GM21515 (cell line): ENCODE measurements around the gene GRIK5.
"Not testable (repeated sequence)": the region's sequence is repeated elsewhere in the genome, so short reads cannot be mapped to it uniquely, and the experiment has no call there.

Experiments used
- ATAC-seq: cut with Tn5 transposase; IDR thresholded peaks from one replicate; pipeline ENCODE4 v1.9.1; 2021; ENCODE audit not compliant: unreplicated experiment

The GRIK5 gene

GRCh38 chr19:42018503-42019193 is 51.4 kb downstream of the GRIK5 start:
- no peak for ATAC-seq

- ATAC-seq = no peak
Measured at GRCh38 chr19:42017040-42017439, 53.0 kb downstream of the GRIK5 start.

- ATAC-seq = not testable (repeated sequence)
Measured at GRCh38 chr19:42012747-42013146, 57.3 kb downstream of the GRIK5 start.

GRCh38 chr19:42010245-42011126 is 59.5 kb downstream of the GRIK5 start:
- no peak for ATAC-seq

GRCh38 chr19:42006569-42006968 is 63.4 kb downstream of the GRIK5 start:
- no peak for ATAC-seq

GRCh38 chr19:42005504-42005903 is 64.5 kb downstream of the GRIK5 start:
- ATAC-seq = no peak

- ATAC-seq = no peak
Measured at GRCh38 chr19:42003506-42004294, 66.3 kb downstream of the GRIK5 start.

GRCh38 chr19:41999878-42000208 is 70.2 kb downstream of the GRIK5 start:
- no peak for ATAC-seq

GRCh38 chr19:41999071-41999877 is 70.7 kb downstream of the GRIK5 start:
- no peak for ATAC-seq

GRCh38 chr19:41998246-41999020 is 71.6 kb downstream of the GRIK5 start:
- no peak for ATAC-seq

GRCh38 chr19:41997851-41998229 is 72.2 kb downstream of the GRIK5 start:
- ATAC-seq = no peak

- ATAC-seq = no peak
Measured at GRCh38 chr19:41997121-41997850, 72.7 kb downstream of the GRIK5 start.

- ATAC-seq = no peak
Measured at GRCh38 chr19:41995959-41996797, 73.8 kb downstream of the GRIK5 start.

GRCh38 chr19:41994994-41995958 is 74.7 kb downstream of the GRIK5 start:
- ATAC-seq = no peak

- ATAC-seq = no peak
Measured at GRCh38 chr19:41994521-41994971, 75.5 kb downstream of the GRIK5 start.

GRCh38 chr19:41993612-41994483 is 76.2 kb downstream of the GRIK5 start, which contains the start of gene ATP1A3:
ATP1A3 (minus strand) TSS chr19:41994230; CDS start chr19:41994076, 154 bp downstream.
- no peak for ATAC-seq
